H4 (cell line): ENCODE results near the gene SSTR4. TPM values are rescaled to one million over a fixed set of nuclear protein-coding genes. Genes with fewer than 3 reads are reported as not detected.
A peak's percentile ranks its signal among the peaks of the same experiment; 100 is the strongest.

Experiments
- DNase-seq: peaks from one replicate; pipeline ENCODE4 v3.0.0-alpha.2; 2015; ENCODE audit warnings: low spot score
- total RNA-seq: library from RNA; depleted of rRNA; stranded (reverse); fragments of >200 nt; shearing (Covaris generic); gene quantifications from 2 replicates; pipeline ENCODE4 v1.2.3, GENCODE V29; 2014

Gene SSTR4
- total RNA-seq, 1 experiment from 2014 or later = not detected

GRCh38 chr20:23042270-23042669 is 7.2 kb downstream of the SSTR4 start:
- DNase-seq = no peak

- DNase-seq = no peak
Measured at GRCh38 chr20:23043376-23043775, 8.3 kb downstream of the SSTR4 start.

GRCh38 chr20:23046431-23046830 is 11.3 kb downstream of the SSTR4 start:
- DNase-seq = no peak

DNA sequence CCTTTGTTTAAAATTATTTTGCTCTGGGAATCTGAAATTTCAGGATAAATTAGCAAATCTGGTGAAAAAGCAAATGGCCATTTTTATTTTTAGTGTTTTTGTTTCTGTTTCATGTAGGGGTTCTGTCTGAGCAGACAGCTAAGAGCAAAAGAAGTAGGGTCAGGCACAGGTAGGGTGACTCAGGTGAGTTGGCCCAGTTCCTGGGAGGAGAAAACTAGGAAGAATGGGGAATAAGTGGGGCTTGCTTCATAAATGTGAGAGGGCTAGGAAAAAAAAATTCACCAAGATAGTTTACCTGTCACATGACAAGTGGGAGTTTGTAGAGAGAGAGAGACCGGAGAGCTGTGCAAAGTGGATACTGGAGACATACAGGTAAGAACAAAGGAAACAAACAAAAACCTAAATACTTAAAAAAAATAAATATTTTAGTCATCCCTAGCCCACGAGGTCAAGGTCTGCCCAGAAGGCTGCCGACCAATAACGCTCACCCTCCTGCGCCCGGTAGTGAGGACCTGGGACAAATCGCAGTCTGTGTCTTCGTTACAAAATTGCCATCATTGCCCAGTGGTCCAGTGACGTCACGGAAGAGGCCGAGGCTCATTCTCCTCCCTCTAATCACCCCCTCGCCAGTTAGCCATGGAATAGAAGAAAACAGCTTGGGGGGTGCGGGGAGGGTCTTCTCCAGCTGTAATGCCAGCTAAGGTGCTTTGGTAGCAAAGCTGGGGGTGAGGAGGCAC is 12.1 kb downstream of the SSTR4 start:
- no peak for DNase-seq

DNA sequence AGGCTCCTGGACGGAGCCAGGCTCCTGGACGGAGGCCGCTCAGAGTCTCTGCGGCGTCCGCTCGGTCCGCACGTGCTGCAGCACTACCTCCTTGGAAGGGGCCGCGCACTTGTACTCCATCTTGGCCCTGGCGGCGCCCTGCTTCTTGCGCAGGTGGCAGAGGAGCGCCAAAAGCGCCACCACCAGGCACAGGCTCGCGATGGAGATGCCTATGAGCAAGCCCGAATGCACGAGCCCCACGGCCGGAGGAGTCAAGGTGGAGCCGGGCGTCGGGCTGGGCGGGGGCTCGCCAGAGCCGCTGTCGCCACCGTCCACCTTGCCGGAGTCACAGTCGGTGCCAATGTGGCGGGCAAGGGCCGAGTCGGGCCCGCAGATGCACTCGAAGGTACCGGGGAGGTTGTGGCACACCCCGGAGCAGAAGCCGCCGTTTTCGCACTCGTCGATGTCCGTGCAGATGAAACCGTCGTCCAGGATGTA is 12.7 kb downstream of the SSTR4 start:
- no peak for DNase-seq

DNA sequence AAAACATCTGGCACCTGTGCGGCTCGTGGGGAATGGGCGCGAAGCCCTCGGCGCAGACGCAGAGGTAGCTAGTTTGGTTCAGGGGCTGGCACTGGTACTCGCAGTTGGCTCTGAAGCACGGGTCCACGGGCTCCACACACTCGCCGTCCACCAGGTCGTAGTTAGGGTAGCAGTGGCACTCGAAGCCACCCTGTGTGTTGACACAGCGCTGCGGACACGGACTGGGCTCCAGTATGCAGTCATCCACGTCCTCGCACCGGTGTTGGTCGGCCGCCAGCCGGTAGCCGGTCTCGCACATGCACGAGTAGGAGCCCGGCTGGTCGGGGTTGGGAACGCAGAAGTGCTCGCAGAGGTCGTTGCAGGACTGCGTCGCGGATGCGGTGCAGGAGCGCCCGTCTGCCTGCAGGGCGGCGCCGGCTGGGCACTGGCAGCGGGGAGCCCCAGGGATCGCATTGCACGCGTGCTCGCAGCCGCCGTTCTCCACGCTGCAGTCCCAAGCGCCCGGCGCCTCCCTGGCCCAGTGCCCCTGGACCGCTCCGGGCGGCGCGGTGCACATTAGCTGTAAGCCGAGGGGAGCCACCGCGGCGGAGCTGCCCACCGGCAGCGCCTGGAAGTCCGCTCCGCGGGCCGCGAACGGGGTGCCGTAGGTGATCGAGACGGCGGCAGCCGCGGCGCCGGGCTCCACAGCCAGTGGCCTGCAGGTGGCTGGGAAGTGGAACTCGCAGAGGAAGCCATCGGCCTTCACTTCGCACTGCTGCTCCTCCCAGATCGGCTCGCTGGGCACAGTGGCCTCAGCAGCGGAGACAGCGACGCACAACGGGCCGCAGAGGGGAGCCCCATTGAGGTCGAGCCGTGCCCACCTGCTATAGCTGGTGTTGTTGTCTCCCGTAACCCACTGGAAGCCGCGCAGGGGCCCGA is 13.4 kb downstream of the SSTR4 start:
- no peak for DNase-seq

DNA sequence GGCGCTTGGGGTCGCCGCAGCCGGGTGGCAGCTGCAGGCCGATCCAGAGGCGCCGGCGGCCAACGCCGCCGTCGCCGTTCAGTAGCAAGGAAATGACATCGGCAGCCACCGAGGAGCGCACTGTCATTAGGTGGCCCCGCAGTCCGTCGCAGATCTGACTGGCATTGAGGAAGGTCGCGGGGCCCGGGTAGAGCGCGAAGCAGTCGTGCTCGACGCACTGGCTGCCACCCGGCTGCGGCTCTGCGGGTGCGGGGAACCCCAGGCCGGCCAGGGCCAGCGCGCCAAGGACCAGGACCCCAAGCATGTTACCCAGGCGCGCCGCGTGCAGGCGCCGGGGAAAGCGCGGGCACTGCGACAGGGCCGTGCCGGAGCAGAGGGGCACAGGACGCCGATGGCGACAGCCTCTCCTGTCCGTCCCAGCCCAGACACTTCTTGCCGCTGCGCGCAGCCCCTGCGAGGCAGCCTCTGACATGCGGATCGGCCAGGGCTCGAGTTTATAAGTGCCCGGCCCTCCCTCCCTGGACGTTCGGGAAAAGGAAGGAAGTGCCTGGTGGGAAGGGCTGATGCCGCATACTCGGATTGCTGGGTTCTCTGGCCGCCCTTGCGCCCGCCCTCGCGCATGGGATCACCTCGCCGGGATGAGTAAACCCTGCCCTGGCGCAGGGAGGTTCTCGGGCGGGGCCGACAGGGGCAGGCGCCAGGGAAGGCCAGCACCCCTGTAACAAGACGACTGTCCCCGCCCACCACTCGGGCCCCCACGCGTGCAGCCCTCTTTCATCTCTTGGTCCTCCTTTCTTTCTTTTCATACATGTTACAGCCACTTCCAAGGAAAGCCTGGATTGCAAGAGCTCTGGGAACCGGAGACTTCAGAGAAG is 14.3 kb downstream of the SSTR4 start, which contains the start of gene THBD:
Gene THBD (minus strand): TSS at position 472 of the 875 bp plus-strand sequence. CDS start 168 bp downstream, at position 304.
- DNase-seq = no peak

- DNase-seq = no peak
Measured at GRCh38 chr20:23050076-23050838, 15.1 kb downstream of the SSTR4 start.

DNA sequence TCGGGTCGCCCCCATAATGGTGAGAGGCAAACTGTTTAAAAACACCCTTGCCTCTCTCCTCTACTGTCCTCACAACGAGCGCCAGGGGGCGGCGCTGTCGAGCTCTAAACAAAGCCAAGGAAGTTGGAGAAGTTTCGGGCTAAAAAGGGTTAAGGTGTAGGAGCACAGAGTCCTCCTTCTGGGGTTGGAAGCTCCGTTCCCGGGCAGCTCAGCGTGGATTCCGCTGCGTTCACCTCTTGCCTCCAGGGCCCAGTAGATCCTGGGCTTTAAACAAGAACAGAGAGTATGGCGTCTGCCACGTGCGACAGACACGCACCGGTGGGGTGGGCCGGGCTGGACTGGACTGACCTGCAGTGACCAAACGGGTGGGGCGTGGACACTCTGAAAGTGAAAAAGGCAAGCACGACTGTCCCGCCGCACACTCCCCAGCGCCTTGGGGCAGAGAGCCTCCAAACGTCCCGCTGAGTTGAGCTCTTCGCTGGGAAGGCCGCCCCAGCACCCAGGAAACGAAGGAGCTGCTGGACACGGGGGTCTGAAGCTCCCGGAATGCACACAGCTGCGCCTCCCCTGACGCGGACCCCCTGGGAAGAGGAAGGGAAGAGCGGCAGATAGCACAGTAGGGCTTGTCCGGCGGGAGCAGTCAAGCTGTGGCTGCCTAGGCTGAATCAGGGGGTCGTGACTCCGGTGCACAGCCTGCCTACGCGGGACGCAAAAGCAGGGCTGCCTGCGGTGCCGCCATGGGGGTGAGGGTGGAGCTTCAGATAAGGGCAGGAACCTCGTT is 15.9 kb downstream of the SSTR4 start:
- DNase-seq = peak; percentile 51

- DNase-seq = no peak
Measured at GRCh38 chr20:23052904-23053303, 17.8 kb downstream of the SSTR4 start.

- no peak for DNase-seq
Measured at GRCh38 chr20:23058240-23058639, 23.1 kb downstream of the SSTR4 start.

- DNase-seq = no peak
Measured at GRCh38 chr20:23059001-23059400, 23.9 kb downstream of the SSTR4 start.

DNA sequence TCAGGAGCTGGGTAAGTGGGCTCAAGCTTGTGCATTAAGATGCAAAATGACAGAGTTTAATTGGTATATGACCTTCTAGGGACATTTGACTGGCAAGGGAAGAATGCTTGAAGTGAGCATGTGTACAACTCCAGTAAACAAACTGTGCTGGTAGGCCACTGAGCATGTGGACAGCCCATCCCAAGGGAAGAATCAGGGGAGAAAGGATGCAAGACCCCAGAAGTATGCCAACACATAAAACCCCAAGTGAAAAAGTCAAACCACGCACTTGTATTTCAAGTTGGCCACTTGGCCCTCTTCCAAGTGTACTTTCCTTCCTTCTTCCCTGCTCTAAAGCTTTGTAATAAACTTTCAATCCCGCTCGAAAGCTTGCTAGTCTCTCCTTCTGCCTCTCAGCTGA is 24.7 kb downstream of the SSTR4 start:
- peak; percentile 15 for DNase-seq

GRCh38 chr20:23060629-23061028 is 25.5 kb downstream of the SSTR4 start:
- DNase-seq = peak; percentile 17

DNA sequence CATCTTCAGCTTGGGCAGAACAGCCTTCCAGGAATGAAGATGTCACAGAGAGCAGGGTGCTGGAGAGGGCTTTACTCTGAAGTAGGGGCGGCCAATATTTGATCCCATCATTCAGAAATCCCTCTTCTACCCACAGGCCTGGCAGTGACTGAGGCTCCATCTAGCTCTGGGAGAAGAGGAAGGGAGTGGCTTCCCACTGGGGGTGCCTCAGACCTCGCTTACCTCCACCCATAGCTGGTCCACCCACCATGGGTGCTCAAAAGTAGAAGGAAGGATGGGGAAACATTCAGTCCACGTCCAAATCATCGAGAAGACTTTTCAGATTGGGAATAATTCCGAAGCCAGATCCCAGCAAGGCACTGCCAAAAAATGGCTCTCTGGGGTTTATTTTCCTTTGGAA is 26.1 kb downstream of the SSTR4 start:
- no peak for DNase-seq

- DNase-seq = peak; percentile 77
Measured at GRCh38 chr20:23061734-23062561, 26.8 kb downstream of the SSTR4 start.

DNA sequence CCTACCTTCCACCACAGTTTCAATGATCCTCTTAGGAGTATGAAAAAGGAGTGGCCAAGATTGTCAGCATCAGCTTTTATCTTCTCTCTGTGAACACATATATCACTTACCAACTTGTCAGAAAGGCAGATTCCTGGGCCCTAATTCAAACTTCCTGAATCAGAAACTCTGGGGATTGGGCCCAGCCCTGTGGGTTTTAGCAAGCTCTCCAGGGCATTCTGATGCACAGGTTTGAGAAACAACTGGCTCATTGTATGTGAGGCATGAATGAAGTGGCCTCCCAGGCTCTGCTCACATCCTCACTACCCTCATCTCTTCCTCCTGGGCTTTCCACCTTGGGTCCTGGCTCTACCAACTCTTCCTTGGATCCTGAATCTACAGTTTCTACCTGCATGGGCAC is 27.5 kb downstream of the SSTR4 start:
- DNase-seq = no peak

DNA sequence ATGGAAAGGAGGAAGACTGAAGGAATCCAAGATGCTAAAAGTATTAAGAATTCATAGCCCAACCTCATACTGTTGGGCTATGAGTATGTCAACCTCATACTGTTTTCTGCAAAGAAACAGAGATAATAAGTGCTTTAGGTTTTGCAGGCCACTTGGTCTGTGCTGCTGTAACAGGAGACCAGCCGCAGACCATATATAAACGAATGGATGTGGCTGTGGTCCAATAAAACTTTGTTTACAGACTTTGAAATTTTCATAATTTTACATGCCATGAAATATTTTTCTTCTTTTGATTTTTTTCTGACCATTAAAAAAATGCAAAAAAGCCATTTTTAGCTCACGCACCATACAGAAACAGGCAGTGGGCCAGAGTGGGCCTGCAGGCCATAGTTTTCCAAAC is 28.1 kb downstream of the SSTR4 start:
- no peak for DNase-seq

DNA sequence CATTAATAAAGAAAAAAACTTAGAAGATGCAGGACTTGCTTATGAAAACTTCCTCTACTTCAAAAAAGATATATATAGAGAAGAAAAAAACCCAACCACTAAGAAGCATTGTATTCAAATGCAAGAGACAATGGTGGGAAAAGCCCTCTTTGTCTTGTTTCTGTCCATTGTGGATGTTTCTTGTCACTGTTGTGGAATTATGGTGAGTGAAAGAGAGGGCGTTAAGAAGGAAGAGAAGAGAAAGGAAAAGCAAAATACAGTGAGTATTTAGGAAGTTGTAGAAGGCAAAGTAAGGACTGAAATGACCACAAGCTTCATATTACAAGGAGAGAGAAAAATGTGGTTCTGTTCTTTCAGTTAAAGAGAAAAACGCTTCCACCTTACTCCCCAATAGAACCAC is 28.5 kb downstream of the SSTR4 start:
- DNase-seq = no peak
